Measurements from ENCODE around the gene SLC4A1AP.

Gene SLC4A1AP

DNA sequence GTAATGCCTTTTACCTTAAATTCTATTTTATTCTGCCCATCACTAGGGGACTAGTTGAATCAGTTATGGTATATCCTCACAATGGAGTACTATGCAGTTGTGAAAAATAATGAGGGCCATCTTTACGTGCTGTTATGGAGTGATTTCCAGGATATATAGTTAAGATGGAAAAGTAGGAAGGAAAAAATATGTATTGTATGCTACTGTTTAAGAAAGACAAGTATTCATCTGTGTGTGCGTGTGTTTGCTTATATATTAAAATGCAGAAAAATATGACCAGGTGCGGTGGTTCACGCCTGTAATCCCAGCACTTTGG lies 75.3 kb downstream of the SLC4A1AP start:
- H3K27ac ChIP-seq (ENCODE audit: low read length), result no peak overlapping the region
- no peaks in the 10 kb centered on the region for H3K79me2 ChIP-seq (ENCODE audit: low read length)
- TF ChIP-seq CTCF (IDR thresholded peaks at IDR 0.05; ENCODE audit: low read depth, low read length), result no peak
- TF ChIP-seq EZH2phosphoT487 (IDR thresholded peaks at IDR 0.05; ENCODE audit: low read depth), result no peak
- H2AFZ ChIP-seq (ENCODE audit: low read depth, low read length), result no peak overlapping the region
- H3K4me1 ChIP-seq (ENCODE audit: low read length), result no peaks in the 10 kb centered on the region
- H3K4me2 ChIP-seq (ENCODE audit: low read length), result no peak overlapping the region
- H3K27me3 ChIP-seq (ENCODE audit: low read depth, low read length), result no peaks in the 10 kb centered on the region
- H3K4me3 ChIP-seq (ENCODE audit: low read length), result no peak overlapping the region
- H3K9ac ChIP-seq (ENCODE audit: low read length), result no peak overlapping the region
- H3K36me3 ChIP-seq (replicated peaks; ENCODE audit: low read depth, low read length), result no peaks in the 10 kb centered on the region
- no peaks in the 10 kb centered on the region for H3K9me3 ChIP-seq (ENCODE audit: insufficient read depth, low read length)
- H4K20me1 ChIP-seq (ENCODE audit: insufficient read depth, low read length), result no peaks in the 10 kb centered on the region

GRCh38 chr2:27741673-27742072 lies 78.0 kb downstream of the SLC4A1AP start:
- TF ChIP-seq CTCF (IDR thresholded peaks at IDR 0.05; ENCODE audit: low read depth, low read length), result no peak
- TF ChIP-seq EZH2phosphoT487 (IDR thresholded peaks at IDR 0.05; ENCODE audit: low read depth), result no peak
- Histone ChIP-seq H3K4me3 (ENCODE audit: low read length) (no peak overlapping the region), H3K27me3 (ENCODE audit: low read depth, low read length) (no peaks in the 10 kb centered on the region; the same call in none of the 2 replicates), H3K4me1 (ENCODE audit: low read length) (no peaks in the 10 kb centered on the region), H3K27ac (ENCODE audit: low read length) (no peak overlapping the region), H3K79me2 (ENCODE audit: low read length) (no peaks in the 10 kb centered on the region), H2AFZ (ENCODE audit: low read depth, low read length) (no peak overlapping the region), H4K20me1 (ENCODE audit: insufficient read depth, low read length) (no peaks in the 10 kb centered on the region), H3K36me3 (replicated peaks; ENCODE audit: low read depth, low read length) (no peaks in the 10 kb centered on the region), H3K9me3 (ENCODE audit: insufficient read depth, low read length) (no peaks in the 10 kb centered on the region), H3K9ac (ENCODE audit: low read length) (no peak overlapping the region), H3K4me2 (ENCODE audit: low read length) (no peak overlapping the region)

- Histone ChIP-seq H3K9ac (ENCODE audit: low read length) (no peak overlapping the region), H3K27me3 (ENCODE audit: low read depth, low read length) (peaks cover 2% of the 10 kb centered on the region), H3K4me2 (ENCODE audit: low read length) (no peak overlapping the region), H3K36me3 (replicated peaks; ENCODE audit: low read depth, low read length) (no peaks in the 10 kb centered on the region), H3K4me3 (ENCODE audit: low read length) (no peak overlapping the region), H4K20me1 (ENCODE audit: insufficient read depth, low read length) (no peaks in the 10 kb centered on the region), H3K79me2 (ENCODE audit: low read length) (no peaks in the 10 kb centered on the region), H3K4me1 (ENCODE audit: low read length) (no peaks in the 10 kb centered on the region), H3K9me3 (ENCODE audit: insufficient read depth, low read length) (no peaks in the 10 kb centered on the region), H3K27ac (ENCODE audit: low read length) (no peak overlapping the region), H2AFZ (ENCODE audit: low read depth, low read length) (no peak overlapping the region)
- TF ChIP-seq CTCF (IDR thresholded peaks at IDR 0.05; ENCODE audit: low read depth, low read length) (no peak), EZH2phosphoT487 (IDR thresholded peaks at IDR 0.05; ENCODE audit: low read depth) (no peak)
Observed at GRCh38 chr2:27742571-27742970, 78.9 kb downstream of the SLC4A1AP start.
